GM19324 (cell line): ENCODE measurements around the gene RNGTT.
"Not testable (repeated sequence)": the region's sequence is repeated elsewhere in the genome, so short reads cannot be mapped to it uniquely, and the experiment has no call there.

Experiments used
- ATAC-seq: cut with Tn5 transposase; IDR thresholded peaks from one replicate; pipeline ENCODE4 v1.9.1; 2021; ENCODE audit warnings: mild to moderate bottlenecking, moderate library complexity; ENCODE audit not compliant: unreplicated experiment, low FRiP score

RNGTT gene

GRCh38 chr6:88963139-88964090 is at the start of gene RNGTT:
Gene RNGTT (minus strand): TSS chr6:88963618. CDS start chr6:88963409, 209 bp downstream.
- peak; percentile 99 for ATAC-seq

- no peak for ATAC-seq
Observed at GRCh38 chr6:89011436-89011835, 48.0 kb upstream of the RNGTT start.

- no peak for ATAC-seq
Observed at GRCh38 chr6:89010825-89011224, 47.4 kb upstream of the RNGTT start.

DNA sequence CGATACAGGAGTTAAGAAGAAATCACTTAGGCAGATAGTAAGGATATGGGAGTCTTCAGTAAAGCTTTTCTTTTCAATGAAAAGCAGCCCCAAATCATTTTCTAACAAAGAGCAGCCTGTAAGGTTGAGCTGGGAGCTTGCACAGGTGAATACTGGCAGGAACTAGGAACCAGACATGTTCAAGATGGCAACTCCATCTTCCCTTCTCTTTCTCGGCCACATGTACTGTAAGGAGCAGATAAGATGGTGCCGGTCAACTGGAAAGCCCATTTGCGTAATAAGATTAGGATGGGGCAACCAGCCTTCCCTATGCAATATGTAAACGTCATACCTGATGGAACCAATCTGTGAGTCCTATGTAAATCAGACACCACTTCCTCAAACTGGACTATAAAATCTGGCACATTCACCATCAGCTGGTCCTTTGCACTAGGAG is 46.2 kb upstream of the RNGTT start:
- ATAC-seq, result no peak

- no peak for ATAC-seq
Observed at GRCh38 chr6:89008815-89009374, 45.5 kb upstream of the RNGTT start.

DNA sequence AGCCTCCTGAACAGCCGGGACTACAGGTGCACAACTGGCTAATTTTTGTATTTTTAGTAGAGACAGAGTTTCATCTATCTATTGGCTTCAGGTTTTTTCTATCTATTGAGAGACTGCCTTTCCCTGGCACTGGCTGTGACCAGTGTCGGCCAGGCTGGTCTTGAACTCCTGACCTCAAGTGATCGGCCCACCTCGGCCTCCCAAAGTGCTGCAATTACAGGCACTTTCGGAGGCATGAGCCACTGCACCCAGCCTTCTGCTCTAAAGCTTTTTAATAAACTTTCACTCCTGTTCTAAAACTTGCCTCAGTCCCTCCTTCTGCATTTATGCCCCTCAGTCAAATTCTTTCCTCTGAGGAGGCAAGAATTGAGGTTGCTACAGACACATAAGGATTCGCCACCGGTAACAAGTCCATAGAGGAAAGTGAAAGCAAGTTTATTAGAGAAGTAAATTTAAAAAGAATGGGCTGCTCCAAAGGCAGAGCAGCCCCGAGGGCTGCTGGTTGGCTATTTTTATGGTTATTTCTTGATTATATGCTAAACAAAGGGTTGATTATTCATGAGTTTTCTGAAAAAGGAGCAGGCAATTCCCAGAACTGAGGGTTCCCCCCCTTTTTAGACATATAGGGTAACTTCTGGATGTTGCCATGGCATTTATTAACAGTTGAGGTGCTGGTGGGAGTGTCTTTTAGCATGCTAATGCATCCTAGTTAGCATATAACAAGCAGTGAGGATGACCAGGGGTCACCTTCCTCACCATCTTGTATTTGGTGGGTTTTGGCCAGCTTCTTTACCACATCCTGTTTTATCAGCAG is 44.8 kb upstream of the RNGTT start:
- no peak for ATAC-seq

DNA sequence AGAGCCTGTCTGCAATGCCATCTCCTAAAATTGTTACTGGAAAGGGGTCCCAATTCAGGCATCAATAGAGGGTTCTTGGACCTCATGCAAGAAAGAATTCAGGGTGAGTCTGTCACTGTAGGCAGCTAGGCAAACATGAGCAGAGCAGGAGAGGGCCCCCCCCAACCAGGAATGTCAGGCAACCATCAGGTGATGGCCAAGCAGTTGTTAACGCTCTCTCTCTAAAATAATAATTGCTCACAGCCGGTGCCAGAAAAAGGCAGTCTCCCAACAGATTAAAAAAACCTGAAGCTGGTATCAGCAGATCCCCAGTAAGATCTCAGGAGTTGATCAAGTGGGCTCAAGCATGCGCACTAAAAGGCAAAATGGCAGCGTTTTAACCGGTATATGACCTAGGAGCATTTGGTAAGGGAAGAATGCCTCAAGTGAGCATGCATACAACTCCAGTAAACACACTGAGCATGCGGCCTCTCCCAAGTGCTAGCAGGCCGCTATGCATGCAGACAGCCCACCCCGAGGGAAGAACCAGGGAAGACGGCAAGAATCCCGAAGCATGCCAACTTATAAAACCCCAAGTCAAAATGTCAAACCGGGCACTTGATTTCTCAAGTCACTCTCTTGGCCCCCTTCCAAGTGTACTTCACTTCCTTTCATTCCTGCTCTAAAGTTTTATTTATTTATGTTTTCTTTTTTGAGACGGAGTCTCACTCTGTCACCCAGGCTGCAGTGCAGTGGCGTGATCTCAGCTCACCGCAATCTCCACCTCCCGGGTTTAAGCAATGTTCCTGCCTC is 44.0 kb upstream of the RNGTT start:
- no peak for ATAC-seq

DNA sequence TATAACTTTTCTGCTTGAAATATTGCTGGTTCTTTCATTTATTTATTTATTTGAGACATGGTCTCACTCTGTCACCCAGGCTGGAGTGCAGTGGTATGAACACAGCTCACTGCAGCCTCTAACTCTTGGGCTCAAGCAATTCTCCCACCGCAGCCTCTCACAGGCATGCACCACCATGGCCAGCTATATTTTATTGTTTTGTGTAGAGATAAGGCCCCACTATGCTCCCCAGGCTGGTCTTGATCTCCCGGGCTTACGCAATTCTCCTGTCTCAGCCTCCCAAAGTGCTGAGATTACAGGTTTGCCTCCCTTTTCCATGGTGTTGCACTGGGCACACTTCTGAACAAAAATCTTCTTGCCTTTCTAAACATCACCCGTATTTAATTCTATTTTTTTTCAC is 39.1 kb upstream of the RNGTT start:
- ATAC-seq, result no peak

GRCh38 chr6:88997327-88997726 is 33.9 kb upstream of the RNGTT start:
- no peak for ATAC-seq

- ATAC-seq, result no peak
Observed at GRCh38 chr6:88992741-88993552, 29.5 kb upstream of the RNGTT start.

DNA sequence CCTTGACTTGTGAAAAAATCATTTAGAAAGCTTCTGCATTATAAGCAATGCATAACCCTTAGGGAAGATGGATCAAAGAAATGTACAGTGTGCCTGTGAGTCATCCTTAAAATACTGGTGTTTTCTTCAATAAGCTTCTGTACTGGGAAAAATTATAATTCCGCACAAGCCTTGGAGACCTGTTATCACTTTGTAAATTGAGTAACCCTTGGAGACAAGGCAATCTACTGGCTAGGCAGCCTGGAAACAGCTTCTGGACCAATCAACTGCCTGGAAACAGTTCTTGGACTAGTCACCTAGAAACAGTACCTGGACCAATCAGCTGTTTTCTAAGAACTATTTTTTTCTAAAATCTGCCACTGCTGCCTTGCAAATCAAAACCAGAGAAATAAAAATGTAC is 25.8 kb upstream of the RNGTT start:
- ATAC-seq, result no peak

DNA sequence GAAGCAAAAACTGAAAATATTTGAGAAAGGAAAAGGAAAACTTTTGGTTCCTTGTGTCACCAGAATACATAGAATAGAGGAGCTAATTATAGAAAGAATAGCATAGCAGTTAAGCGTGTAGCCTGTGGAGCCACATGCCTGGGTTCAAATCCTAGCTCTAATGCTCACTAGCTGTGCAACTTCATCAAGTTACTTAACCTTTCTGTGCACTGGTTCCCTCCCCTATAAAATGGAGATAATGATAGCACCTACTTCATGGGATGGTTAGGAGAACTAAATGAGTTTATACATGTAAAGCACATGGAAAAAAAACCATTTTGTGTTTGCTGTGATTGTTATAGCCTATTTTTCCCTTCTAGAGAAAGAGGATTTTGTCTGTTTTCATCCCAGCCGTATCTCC is 24.5 kb upstream of the RNGTT start:
- ATAC-seq, result no peak

DNA sequence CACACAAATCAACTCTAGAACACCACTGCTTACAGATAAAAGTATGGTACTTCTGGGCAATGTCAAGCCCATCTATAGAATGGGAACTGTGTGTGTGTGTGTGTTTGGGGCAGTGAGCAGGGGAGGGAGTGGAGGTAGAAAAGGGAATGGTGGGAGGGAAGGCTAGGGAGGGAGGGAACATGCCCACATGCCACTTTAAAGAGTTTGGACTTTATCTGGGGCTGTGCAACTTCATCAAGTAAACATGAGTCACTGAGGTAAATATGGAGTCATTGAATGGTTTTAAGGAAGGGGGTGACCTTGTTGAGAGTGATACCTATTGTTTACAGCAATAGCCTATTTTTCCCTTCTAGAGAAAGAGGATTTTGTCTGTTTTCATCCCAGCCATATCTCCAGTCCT is 22.5 kb upstream of the RNGTT start:
- ATAC-seq, result no peak

- no peak for ATAC-seq
Observed at GRCh38 chr6:88984606-88985005, 21.2 kb upstream of the RNGTT start.

DNA sequence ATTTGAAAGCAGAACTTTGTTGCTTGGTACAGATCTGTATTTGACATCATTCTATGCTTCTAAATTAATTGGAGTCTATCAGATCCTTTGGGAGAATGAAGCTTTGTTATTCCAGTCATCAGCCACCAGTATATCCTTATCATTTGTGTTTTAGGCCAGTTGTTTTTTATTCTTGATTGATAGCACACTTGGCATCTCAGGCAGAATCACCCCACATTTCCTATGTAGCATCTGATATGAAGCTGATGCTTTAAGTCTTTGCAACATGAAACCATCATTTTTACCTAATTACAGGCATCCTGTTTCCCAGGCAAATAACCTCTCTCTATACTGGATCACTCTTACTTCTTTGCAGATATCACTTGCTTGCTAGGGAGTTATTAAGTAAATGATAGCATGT is 20.7 kb upstream of the RNGTT start:
- ATAC-seq, result no peak

DNA sequence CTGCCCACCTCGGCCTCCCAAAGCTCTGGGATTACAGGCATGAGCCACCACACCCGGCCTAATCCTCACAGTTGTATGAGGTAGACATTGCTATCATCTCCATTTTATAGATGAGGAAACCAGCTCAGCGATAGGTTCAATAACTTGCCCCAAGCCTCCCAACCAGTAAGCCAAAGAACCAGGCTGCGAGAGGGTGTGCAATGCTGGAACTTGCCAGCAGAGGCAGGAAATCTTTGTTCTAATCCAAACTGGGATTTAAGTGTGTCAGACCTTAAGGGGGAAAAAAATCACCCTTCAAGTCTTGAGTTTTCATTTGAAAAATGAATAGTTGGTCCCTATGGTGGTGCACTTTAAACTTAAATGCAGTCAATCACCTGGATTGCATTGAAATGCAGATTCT is 20.1 kb upstream of the RNGTT start:
- ATAC-seq, result no peak

GRCh38 chr6:88983129-88983528 is 19.7 kb upstream of the RNGTT start:
- ATAC-seq, result not testable (repeated sequence)

DNA sequence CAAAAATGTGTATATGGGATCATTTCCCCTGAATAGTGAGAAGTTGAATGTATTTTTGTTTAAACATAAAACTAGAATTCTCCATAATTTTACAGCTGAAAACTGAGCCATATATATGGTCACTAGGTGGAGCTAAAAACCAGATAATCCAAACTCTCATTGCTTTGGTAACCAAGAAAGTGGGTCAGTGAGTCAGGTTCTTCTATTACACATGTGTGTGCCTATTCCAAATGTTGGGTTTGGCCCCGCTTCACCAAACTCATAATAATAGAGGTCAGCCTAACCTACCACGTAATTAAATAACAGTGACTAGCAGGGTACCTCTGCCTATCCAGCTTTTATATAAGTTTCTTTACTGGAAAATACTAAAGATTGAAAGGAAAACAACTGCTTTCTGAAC is 19.3 kb upstream of the RNGTT start:
- ATAC-seq, result peak; percentile 54

- ATAC-seq, result no peak
Observed at GRCh38 chr6:88975369-88975768, 12.0 kb upstream of the RNGTT start.
